AG08396 (cell line): ENCODE data around the gene TRIP11.

Source experiments
- DNase-seq: peaks from one replicate; pipeline ENCODE4 v3.0.0; 2012; ENCODE audit warnings: low spot score, mixed read lengths

TRIP11 gene

DNA sequence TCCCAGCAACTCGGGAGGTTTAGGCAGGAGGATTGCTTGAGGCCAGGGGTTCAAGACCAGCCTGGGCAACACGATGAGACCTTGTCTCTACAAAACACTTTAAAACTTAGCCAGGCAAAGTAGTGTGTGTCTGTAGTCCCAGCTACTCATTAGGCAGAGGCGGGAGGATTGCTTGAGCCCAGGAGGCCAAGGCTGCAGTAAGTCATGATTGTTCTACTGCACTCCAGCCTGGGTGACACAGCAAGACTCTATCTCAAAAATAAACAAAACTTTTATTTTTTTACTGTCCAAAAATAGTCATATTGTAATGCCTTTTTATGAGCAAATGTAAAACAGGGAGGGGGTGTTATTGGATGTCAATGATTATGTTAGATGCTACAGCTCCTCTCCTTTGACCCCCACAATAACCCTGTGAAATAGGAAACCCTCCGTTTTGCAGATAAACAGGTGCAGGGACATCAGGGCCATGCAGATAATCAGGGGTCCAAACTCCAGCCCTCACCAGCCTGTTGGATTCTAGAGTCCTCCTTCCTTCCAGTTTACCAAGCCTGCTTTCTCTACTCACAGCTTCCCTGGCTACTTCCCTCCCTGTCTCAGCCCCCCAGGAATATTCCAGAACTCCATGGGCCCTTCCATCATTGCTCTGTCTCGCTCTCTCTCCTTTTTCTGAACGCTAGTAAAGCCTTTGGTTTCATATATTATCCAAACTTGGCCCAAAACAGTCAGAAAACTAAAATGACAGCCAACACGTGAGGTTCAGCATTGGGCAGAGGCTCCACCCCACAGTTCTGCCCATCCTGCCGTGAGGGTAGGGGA, 86.5 kb downstream of the TRIP11 start:
- no peak for DNase-seq

DNA sequence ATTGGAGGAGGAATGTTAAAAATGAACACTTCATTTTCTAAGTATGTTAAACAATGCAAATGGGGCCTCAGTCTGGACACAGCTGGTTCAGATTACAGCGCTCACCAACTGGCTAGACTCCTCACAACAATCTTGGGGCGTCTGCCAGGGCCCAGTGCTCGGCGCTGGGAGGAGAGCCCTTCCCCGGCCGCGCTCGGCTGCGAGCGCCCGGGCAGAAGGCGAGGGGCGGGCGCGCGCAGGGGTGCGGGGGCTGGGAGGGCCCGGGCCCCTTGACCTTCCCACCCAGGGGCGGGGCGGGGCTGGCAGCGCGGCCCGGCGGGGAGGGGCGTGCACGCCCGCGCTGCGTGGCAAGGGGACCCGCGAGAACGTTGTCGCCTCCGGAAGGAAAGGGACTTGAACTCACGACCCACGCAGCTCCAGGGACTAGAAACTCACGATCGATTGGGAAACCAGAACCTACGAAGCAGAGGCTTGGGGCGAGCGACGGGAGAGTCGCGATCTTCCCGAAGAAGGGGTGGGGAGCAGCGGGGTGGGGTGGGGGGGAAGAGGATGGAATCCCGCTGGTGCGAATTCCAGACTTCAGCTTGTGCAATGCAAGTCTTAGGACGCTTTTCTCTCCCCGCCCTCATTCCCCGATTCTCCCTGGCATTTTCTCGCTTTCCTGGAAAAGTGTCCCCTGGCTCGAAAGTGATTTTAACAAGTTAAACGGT, 92.2 kb downstream of the TRIP11 start, which contains the start of gene FBLN5:
TSS of gene FBLN5 (minus strand) at position 220 of the 710 bp plus-strand sequence. CDS start 465 bp downstream, outside the sequence.
- peak; percentile 88 for DNase-seq

DNA sequence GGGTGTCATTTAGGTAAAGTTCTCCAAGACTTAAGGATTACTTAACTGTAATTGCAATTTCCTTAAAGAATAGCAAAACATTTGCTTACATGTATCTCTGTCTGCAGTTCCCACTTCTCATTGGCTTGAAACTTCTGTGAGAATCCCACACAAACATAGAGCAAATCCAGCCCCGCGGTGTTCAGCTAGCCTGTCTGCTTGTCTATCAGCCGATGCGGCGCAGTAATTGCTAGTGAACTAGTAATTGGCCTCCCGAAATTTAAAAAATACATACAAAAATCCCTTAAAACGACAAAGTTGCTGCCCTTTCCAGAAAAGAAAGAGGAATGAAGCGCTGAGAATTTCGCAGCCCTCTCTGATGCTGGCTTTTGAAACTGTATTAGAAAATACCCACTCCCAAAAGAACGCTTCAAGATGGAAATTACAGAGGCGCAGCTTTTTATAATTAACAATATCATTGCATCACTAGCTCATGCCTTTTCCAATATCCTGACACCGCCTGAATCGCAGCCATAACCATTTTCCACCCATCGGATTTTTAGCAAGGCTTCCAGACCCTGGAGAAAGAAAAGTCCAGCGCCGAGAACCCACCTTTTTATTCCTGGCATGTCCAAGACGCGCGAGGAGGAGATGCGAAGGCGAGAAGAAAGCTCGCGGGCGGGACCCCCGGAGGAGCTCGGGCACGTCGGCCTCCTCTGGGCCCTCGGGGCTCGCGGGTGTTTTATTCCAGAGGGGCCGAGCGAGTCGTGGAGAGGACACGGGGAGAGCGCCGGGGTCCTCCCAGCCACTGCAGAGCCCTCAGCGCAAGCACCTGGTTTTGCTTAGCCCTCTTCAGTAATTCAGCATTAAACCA, 93.0 kb downstream of the TRIP11 start:
- no peak for DNase-seq

DNA sequence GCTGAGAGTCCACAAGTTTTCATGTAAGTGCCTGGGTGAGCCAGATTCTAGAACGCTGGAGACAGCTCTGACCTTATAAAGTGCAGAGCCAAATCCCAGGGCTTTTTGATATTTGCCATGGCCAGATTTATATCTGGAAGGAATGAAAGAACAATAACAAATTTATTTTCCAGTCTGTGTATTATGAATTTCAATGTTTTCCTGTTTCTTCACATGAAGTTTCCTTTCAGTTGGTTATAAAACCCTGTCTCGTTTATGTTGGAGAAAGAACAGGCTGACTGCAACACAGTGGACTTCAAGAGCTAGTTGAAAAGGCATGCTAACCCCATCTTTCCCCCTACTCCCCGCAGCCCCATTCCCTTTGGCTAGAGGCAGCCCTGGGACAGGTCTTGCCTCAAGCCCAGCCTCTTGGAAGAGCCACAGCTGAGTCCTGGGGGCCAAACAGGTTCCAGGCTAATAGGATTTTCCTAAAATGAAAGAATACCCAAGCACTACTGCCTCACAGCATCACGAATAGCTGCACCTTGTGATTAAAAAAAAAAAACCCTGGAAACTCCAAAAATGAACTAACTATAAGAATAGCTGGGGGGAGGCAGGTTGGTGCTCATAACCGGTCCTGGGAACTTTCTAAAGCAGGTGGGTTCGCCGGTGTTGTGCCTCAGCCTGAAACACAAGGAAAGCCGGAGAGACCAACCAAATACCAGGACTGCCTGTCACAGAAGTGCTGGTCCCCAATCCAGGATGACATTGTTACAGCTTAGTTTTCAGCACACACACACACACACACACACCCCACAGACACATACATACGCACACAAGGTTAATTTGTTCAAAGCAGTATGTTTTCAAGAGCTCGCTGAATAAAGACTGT, 93.9 kb downstream of the TRIP11 start:
- no peak for DNase-seq

DNA sequence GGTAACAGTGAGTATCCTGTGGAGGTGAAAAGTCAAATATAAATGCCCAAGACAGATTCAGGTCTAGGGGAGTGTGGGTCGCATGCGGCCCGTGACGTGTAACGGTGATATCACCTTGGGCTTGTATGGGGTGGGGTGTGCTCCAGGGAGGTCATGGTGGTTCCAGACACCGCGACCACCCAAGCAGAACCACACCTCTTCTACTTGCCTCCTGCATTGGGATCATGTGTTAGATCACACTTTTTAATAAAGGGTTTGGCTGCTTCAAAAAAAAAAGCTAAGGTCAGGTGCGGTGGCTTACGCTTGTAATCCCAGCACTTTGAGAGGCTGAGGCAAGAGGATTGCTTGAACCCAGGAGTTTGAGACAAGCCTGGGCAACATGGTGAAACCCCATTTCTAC, 96.9 kb downstream of the TRIP11 start:
- DNase-seq, result no peak

DNA sequence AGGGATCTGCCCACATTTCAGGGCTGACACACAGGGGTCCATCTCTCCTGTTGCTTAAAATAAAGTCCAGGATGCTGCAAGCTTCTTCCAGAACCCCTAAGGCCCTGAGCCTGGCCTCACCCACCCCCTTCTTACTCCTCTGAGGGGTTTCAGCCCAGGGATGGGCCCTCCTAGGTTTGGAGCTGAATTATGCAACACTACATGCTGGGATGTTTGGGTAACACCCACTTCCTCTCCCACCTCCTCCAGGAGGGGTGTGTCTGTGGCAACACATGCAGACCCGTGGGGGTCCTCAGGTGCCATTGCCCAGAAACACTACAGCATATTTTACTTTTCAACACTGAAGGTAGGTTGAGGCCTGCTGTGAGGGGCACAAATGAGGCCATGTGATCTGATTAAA, 97.7 kb downstream of the TRIP11 start:
- DNase-seq, result no peak

DNA sequence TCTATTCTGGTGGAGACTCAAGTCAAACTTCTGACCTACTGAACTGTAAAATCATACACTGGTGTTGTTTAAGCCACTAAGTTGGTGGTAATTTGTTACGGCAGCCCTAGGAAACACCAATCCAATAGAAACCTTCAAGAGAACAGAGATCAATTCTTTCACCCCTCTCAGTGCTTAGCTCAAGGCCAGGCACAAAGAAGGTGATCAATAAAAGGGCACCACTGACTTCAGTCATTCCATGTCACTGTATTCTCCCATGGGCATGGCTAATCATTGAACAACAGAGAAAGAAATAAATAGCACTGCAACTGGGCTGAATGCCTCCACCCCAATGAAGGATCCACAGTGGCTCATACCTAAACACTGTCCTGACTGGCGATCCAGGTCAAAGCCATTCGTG, 99.7 kb downstream of the TRIP11 start:
- DNase-seq, result no peak

DNA sequence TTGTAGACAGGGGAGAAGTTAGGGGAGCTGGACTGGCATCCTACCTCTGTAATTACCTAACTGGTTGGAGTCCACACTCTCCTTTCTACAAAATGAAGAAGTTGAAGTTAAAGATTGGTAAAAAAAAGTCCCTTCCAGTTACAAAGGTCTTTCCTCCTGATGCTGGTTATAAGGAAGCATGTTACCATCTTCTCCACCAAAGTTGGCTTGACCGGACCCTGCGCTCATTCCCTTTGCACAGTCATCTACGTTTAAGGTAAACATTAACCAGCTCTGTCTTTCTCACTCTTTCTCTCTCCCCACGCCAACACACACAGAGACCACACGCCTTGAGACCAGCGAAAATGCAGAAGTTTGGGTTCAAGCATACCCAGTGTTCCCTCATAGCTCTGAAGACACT, 104.3 kb downstream of the TRIP11 start:
- DNase-seq, result no peak

DNA sequence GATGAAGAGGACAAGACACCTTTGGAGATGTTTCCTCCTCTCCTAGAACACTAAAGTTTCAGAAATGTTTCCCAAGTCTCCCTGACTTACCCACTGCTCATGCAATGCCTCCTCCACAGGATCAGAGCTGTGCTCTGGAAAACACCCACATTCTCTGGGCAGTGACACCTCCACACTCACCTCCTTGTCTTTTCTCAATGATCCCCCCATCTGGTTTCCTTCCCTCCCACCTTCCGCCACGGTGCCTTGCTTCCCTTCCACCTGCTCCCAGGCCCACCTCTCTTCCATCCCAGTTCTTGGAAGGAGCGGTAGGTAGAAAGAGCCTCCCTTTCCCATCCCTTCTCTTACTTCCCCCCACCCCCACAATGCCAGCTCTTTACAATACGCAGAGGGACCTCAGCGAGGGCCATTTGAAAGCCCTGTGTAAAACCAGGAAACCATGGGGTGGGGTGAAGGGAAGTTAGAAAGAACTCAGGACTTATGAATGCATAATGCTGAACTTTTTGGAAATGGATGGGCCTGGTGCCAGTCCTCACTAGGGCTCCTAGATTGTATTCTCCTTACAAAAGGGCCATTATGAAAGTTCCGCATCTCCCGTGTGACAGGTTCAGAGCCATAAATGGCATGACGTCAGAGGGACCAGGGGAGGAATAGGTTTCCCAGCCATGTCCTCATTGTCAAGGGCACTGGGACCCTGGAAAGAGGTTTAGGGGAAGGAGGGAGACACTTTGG, 105.1 kb downstream of the TRIP11 start:
- DNase-seq, result no peak

DNA sequence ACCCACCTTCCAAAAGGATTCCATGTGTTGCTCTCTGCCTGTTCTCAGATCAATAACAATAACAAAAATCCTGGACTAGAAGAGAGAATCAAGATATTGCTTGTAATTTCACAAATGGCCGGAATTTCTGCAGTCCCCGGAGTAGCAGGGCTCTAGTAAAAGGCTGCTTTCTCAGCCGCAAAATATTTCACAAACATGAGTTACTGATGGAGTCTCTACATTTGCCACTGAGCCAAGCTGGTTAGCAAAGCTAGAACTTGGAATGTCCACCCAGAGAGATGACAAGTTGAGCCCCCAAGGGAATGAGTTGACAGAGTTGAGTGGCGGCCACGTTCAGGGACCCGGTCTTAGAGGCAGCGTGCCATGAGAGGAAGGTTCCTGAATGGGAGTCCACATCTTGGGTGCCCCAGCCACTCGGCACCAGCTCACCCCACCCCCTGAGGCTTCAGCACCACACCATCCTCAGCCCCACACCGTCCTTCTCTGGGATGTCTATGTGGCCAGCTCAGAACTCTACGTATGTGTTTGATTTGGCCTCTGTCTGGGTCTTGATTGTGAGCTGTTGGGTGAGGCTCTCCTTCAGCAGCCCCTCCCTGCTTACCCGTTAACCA, 108.3 kb downstream of the TRIP11 start:
- DNase-seq, result no peak

DNA sequence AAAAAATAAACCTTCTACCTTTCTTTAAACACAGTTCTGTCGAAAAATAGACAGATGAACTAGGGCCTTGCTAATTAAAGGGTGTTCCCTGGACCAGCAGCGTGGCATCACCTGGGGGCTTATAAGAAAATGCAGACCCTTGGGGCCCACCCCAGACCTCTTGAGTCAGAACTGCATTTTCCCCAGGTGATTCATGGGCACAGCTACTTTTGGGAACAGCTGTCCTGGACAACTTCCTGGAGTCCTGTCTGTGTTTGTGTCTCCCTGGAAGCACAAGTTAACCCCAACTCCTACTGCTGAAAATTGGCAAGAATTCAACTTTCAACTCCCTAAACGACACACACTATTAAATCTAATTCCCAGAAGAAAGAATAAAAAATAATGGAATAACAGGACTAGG, 110.2 kb downstream of the TRIP11 start:
- DNase-seq, result no peak

DNA sequence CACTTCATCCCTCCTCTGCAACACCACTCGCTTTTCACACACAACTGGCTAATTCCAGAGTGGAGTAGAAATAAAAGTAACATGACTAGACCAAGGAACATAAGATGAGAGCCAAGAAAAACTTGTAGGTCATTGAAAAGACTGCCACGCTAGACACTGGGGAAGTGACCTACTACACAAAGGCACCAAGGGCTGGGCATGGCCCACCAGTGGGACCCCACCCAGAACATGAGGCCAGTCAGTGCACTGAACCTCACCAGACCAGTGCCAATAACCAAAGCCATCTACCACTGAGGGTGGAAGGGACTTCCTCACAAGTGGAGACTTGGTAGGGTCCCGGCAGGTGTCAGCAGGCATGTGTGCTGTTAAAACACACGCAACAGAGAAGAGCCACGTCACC, 112.1 kb downstream of the TRIP11 start:
- no peak for DNase-seq

DNA sequence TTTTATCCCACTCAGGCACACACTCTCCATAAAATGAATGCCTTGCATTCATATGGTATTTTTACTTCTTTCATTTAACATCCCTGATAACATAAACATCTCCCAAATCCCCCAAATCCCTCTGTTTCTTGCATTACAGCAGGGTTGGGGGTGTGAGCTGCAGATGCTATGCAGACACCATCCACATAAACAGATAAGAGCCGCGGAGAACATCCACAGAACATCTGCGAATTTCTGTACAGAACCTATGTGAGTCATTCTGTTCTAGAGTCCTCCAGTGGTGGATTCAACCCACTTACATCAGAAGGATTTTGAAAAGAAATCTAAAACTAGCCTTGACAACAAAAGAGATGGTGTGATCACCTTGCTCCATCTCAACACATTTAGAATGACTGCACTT, 112.7 kb downstream of the TRIP11 start:
- DNase-seq, result no peak

DNA sequence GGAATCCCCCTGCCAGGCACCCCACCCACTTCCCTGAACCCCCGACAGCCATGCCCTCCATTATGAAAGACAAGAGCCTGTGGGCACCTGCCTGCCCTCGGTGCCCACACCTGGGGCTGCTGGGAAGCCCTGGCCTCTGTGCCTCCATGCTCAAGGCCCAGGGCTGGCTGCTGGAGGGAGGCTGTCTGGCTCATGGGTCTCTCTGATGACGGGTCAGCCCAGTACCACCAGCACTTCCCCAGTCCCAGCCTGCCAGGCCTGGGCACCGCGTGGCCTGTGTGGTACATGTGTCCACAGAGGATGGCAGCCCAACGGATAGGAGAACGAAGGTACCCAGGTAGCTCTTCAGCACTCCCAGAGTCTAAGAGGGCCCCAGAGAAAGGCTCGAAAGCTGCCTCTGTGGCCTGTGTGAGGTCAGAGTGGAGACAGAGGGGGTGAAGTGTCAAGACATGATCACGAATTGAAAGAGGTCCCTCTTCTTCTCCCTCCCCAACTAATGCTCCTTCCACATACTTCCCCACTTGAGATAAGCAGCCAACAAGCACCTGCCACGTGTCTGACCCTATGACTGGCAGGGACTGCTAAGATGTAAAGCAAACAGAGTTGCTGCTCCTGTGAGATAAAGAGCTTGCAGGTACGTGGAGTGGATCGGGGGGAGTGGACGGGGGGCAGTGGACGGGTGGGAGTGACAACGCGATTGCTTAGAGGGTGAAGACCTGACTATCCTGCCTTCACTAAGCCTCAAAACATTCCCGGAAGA, 113.5 kb downstream of the TRIP11 start:
- no peak for DNase-seq

DNA sequence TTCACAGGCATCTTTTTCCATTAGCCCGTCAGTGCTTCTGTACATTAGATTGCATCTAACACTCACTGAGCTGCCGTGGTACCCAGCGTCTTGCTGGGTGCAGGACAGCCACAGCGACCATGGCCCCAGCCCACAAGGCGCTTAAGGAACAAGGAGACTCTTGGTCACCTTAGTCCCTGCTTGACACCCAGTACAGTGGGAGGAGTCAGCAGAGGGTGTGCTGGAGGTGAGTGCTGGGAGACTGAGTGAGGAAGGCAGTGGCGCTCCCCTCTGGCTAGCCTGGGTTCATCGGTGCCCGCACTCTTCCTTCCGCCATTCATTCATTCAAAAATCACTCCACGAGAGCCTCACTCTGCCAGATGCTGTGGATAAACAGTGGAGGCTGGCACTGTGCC, 114.1 kb downstream of the TRIP11 start:
- DNase-seq, result no peak

DNA sequence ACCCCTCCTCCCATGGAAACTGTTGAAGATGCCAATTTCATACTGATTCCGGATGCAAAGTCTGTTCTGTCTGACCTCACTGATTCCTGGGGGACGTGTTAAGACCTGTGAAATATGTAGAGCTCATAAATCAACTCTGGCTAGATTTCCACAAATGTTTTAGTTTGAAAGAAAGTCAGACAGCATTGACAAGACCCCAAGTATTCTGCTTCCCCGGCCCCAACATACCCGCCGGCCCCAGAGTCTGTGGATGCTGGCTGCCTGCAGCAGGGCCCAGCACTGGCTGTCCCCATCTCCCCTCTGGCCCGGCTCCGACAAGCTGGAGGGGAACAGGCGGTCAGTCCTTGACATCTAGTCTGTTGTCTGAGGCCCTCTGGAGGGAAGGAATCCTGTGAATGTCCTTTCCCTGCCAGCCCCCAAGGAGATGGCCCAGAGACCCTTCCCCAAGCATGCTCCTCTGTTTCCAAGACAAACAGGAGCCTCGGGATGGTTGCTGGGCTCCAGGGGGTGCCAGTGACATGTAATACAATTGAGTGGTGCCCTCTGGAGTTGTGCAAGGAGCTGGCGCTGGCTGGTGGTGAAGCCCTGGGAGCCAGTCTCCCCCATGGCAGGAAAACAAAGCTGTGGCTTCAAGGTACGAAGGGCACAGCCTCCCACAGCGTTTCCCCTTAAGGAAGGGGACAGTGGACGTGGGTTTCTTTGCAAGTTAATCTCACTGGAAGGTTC, 114.7 kb downstream of the TRIP11 start:
- no peak for DNase-seq

DNA sequence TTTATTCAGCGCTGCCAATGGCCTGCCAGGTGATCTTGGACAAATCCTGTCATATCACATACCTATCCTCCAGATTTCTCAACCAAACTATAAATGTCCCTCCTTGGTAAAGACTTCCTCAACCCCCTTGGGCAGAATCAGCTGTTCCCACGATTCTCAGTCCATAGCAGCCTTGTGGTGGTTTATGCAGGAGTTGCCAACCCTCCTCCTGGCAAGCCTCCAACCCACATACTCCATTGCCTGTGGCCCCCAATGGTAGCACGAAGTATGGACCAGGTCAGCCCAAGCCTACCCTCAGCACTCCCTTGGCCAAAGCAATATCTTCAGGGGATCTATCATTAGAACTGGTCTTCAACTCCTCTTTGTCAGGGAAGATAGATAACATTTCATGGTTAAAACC, 119.3 kb downstream of the TRIP11 start:
- DNase-seq, result no peak

DNA sequence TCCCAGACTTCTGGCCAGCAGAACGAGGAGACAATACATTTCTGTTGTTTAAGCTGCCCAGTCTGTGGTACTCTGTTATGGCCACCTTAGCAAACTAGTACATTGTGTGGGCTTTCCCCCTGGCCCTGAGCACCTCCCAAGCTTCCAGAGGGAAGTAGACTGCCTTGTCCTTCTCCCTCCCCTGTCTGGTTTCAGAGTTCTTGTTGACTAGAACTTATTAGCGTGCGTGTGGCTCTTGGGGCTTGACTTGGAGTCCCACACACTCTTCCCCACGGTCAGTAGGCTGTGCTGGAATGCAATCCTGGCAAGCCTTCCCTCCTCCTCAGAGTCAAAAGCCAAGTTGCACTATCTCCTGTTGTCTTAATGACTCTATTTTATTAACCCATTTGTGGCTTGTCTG, 120.0 kb downstream of the TRIP11 start:
- DNase-seq, result peak; percentile 63
